ENCODE results near the gene STH. TPM values are rescaled to one million over a fixed set of nuclear protein-coding genes. Genes with fewer than 3 reads are reported as not detected.

The STH gene
- total and polyA plus RNA-seq, 8 donors = 0.38 TPM; not detected in 7

- intact Hi-C loops (cut with DNase I) = no loop called here
- H3K4me3 ChIP-seq = no peak overlapping the region
- peak in 1 of 4 donors; percentile 6 for DNase-seq
- no peak overlapping the region for H3K27ac ChIP-seq
- no peaks in the 10 kb centered on the region for H3K9me3 ChIP-seq
- no peak for ATAC-seq
- no peak for TF ChIP-seq CTCF (IDR thresholded peaks at IDR 0.05)
- H3K36me3 ChIP-seq = no peaks in the 10 kb centered on the region
- no peaks in the 10 kb centered on the region for H3K27me3 ChIP-seq
- no peaks in the 10 kb centered on the region for H3K4me1 ChIP-seq
Measured at GRCh38 chr17:45958307-45958706, 40.7 kb upstream of the STH start.

DNA sequence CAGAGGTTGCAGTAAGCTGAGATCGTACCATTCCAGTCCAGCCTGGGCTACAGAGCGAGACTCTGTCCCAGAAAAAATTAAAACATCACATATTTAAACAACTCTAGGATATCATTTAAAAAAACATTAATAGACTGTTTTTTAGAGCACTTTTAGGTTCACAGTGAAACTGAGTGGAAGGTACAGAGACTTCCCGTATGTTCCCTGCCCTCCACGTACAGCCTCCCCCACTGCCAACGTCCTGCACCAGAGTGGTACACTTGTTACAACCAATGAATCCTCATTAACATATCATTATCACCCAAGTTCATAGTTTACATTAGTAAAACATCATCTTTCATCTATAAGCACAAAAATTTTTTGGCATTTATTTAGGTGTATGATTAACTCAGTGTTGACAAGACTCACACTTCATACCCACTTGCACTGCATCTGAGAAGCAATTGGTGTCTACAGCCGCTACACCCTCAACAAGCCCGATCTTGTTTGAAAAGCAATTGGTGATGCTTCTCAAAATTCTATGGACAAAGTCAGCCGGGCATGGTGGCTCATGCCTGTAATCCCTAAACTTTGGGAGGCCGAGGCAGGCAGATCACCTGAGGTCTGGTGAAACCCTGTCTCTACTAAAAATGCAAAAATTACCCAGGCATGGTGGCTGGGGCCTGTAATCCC is 39.9 kb upstream of the STH start:
- no peaks in the 10 kb centered on the region for H3K36me3 ChIP-seq
- no peaks in the 10 kb centered on the region for H3K27me3 ChIP-seq
- no peak overlapping the region for H3K27ac ChIP-seq
- intact Hi-C loops (cut with DNase I) = no loop called here
- TF ChIP-seq CTCF (IDR thresholded peaks at IDR 0.05) = no peak
- ATAC-seq (no peak), DNase-seq (peak in 1 of 4 donors; percentile 5)
- no peaks in the 10 kb centered on the region for H3K9me3 ChIP-seq
- H3K4me1 ChIP-seq = no peaks in the 10 kb centered on the region
- no peak overlapping the region for H3K4me3 ChIP-seq

DNA sequence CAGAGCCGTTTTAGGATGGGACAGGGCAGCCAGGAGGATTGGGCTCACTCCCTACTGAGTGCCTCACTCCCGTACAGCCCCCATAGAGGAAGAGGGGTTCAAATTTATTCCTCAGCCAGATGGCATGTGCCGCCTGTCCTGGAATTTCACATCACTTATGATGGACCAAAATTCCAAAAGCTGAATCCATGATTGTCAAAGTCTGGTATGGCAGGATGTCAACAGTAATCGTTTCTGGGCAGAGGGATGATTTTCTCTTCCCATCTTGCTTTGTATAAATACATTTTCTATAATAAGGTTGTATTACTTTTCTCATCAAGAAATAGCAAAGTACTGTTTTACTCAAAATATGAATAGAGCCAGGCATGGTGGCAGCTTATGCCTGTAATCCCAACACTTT is 38.7 kb upstream of the STH start:
- Histone ChIP-seq H3K27ac (no peak overlapping the region), H3K9me3 (no peaks in the 10 kb centered on the region), H3K27me3 (peaks cover 0 to 6% of the 10 kb centered on the region in 2 donors), H3K4me1 (no peaks in the 10 kb centered on the region), H3K36me3 (no peaks in the 10 kb centered on the region), H3K4me3 (no peak overlapping the region)
- TF ChIP-seq CTCF (IDR thresholded peaks at IDR 0.05) = no peak
- no peak for ATAC-seq
- intact Hi-C loops (cut with DNase I) = no loop called here
- DNase-seq = peak in 1 of 4 donors; percentile 1

GRCh38 chr17:45961206-45961605 is 37.8 kb upstream of the STH start:
- no peak overlapping the region for H3K27ac ChIP-seq
- peaks cover 0 to 12% of the 10 kb centered on the region in 2 donors for H3K27me3 ChIP-seq
- H3K36me3 ChIP-seq = no peaks in the 10 kb centered on the region
- intact Hi-C loops (cut with DNase I) = no loop called here
- H3K4me1 ChIP-seq = no peaks in the 10 kb centered on the region
- no peak for TF ChIP-seq CTCF (IDR thresholded peaks at IDR 0.05)
- ATAC-seq (no peak), DNase-seq (peak in 1 of 4 donors; percentile 4)
- H3K9me3 ChIP-seq = no peaks in the 10 kb centered on the region
- no peak overlapping the region for H3K4me3 ChIP-seq

GRCh38 chr17:45962221-45962972 is 36.7 kb upstream of the STH start:
- DNase-seq (peak in 1 of 4 donors; percentile 19), ATAC-seq (no peak)
- intact Hi-C loops (cut with DNase I) = no loop called here
- Histone ChIP-seq H3K4me1 (no peaks in the 10 kb centered on the region), H3K27me3 (peaks cover 0 to 12% of the 10 kb centered on the region in 2 donors), H3K36me3 (no peaks in the 10 kb centered on the region), H3K9me3 (no peaks in the 10 kb centered on the region), H3K4me3 (no peak overlapping the region), H3K27ac (no peak overlapping the region)
- TF ChIP-seq CTCF (IDR thresholded peaks at IDR 0.05) = no peak
